Coronary artery (tissue), 2 donors: ENCODE data around the gene EML6.

Experiments
- DNase-seq: peaks from one replicate; pipeline ENCODE4 v3.0.0-alpha.2; 2017; ENCODE audit warnings: low spot score
- H3K27ac ChIP-seq, 2 donors: fragments of 200-600 bp; sonication (generic); one replicate each; pipeline ENCODE4 v1.5.1; 2016 to 2019
- H3K4me3 ChIP-seq: fragments of 200-600 bp; sonication (generic); 2 replicates; pipeline ENCODE4 v1.5.1; 2016; ENCODE audit warnings: mild to moderate bottlenecking, moderate library complexity
- CTCF ChIP-seq: fragments of 200-600 bp; sonication (generic); IDR thresholded peaks from one replicate; pipeline ENCODE4 v1.5.1; 2019; ENCODE audit warnings: antibody characterized with exemption

EML6 gene

GRCh38 chr2:54725343-54726099 lies 2.1 kb downstream of the EML6 start:
- Histone ChIP-seq H3K4me3 (peak overlapping the region; percentile 88), H3K27ac (no peak overlapping the region)
- no peak for TF ChIP-seq CTCF
- no peak for DNase-seq

- Histone ChIP-seq H3K4me3 (no peak overlapping the region), H3K27ac (no peak overlapping the region)
- no peak for DNase-seq
- no peak for TF ChIP-seq CTCF
Measured at GRCh38 chr2:54726431-54726830, 3.0 kb downstream of the EML6 start.

- H3K27ac ChIP-seq = no peak overlapping the region
- H3K4me3 ChIP-seq = no peak overlapping the region
- no peak for TF ChIP-seq CTCF
- DNase-seq = no peak
Measured at GRCh38 chr2:54726940-54727339, 3.5 kb downstream of the EML6 start.

- Histone ChIP-seq H3K27ac (no peak overlapping the region), H3K4me3 (no peak overlapping the region)
- no peak for DNase-seq
- no peak for TF ChIP-seq CTCF
Measured at GRCh38 chr2:54728669-54729120, 5.2 kb downstream of the EML6 start.

- DNase-seq = no peak
- H3K27ac ChIP-seq = no peak overlapping the region
- no peak for TF ChIP-seq CTCF
- H3K4me3 ChIP-seq = no peak overlapping the region
Measured at GRCh38 chr2:54735636-54736035, 12.2 kb downstream of the EML6 start.

- no peak for TF ChIP-seq CTCF
- Histone ChIP-seq H3K27ac (no peak overlapping the region), H3K4me3 (no peak overlapping the region)
- no peak for DNase-seq
Measured at GRCh38 chr2:54738281-54738680, 14.8 kb downstream of the EML6 start.

- Histone ChIP-seq H3K27ac (no peak overlapping the region), H3K4me3 (no peak overlapping the region)
- TF ChIP-seq CTCF = no peak
- no peak for DNase-seq
Measured at GRCh38 chr2:54740333-54740732, 16.9 kb downstream of the EML6 start.
